CMK (cell line): ENCODE results near the gene DDX1.

Experiments used
- DNase-seq: peaks from one replicate; pipeline ENCODE4 v3.0.0-alpha.2; 2010; ENCODE audit warnings: low read depth

Gene DDX1

DNA sequence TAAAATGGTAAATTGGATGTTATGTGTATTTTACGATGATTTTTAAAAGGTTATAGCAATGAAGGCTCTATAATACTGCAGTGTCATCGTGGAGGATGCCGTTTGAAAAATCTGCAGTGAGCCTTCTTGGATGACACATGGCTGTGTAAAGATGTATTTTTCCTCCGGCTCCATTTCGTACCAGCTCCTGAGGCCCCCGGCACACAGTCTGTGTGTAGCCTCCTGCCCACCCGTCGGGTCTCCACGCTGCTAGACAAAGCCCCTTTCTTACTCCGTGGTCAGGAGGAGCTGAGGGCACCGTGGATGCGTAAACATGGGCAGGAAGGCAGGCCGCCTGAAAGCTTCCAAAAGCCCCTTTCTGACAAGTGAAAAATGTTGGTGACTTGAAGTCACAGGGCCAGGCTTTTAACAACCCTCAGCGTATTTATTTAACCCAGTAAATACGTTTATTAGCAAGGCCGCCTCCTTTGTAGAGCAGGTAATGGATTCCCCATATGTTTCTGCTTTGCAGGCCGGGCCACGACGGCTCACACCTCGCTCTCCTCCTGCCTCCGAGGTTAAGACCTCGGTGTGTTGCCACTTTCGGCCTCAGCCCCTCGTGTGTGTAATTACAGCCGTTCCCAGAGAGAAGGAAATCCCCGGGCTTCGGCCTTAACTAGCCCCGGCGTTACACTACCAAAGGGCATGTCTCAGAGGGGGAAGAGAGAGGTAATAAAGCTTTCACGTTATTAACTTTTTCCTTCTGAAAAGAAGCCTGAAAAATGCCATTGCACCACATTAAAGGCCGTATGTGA, 72.8 kb downstream of the DDX1 start:
- DNase-seq = no peak

DNA sequence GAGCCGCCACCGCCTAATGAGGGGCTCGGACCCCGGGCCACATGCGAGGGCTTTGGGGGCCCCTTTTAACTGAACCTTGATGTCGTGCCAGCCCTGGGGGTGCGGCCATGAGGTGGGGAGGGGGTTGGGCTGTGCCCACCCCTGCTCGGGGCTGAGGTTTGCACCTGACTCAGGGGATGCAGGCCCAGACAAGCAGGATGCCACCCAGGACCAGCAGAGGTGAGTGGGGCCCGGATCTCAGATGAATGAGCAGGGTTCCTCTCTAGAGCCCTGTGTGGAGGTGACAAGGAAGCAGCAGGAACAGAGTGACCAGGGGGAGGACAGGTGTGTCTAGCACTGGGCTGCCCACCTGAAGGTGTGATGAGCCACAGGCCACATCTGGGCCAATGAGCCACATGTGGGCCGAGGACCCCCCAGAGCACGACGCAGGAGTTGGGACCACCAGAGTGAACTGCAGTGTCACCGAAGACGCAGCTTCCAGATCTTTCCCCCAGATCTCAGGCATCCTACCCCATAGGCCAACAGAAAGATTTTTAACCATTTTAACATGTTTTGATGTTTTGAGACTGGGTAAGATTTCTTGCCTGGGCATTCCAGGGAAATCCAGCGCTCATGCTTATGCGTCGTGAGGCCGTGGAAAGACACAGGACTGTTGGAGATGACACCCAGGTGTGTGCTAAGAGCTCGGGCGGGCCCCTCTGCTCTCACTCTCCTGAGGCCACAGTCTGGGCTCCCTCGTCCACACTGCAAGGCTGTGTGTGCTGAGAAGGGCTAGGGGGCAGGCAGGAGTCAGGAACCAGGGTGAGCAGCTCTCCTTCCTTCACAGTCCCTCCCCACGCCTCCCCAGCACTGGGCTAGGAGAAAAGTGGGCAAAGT, 73.6 kb downstream of the DDX1 start:
- no peak for DNase-seq

DNA sequence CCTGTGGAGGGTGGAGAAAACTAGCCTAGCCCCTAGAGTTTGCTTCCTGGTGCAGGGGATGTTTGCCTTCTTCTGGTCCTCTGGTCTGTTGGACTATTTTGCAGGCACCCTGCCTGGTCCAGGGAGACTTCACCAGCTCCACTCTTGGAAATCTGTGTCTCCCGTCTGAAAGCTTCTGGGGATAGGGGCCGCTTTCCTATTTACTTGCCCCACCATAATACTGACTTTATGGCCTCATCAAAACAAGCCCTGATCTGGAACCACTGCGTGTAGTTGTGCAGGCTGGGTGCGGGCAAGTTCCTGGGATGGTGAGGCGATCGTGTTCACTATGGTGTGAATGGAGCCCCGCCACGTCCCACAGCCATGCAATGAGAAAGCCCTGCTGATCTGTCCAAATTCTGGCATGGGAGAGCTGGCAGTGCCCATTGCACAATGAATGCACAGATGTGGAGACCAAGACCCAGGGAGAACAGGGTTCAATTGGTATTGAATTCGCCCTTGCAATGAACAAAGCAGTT, 74.3 kb downstream of the DDX1 start:
- no peak for DNase-seq

DNA sequence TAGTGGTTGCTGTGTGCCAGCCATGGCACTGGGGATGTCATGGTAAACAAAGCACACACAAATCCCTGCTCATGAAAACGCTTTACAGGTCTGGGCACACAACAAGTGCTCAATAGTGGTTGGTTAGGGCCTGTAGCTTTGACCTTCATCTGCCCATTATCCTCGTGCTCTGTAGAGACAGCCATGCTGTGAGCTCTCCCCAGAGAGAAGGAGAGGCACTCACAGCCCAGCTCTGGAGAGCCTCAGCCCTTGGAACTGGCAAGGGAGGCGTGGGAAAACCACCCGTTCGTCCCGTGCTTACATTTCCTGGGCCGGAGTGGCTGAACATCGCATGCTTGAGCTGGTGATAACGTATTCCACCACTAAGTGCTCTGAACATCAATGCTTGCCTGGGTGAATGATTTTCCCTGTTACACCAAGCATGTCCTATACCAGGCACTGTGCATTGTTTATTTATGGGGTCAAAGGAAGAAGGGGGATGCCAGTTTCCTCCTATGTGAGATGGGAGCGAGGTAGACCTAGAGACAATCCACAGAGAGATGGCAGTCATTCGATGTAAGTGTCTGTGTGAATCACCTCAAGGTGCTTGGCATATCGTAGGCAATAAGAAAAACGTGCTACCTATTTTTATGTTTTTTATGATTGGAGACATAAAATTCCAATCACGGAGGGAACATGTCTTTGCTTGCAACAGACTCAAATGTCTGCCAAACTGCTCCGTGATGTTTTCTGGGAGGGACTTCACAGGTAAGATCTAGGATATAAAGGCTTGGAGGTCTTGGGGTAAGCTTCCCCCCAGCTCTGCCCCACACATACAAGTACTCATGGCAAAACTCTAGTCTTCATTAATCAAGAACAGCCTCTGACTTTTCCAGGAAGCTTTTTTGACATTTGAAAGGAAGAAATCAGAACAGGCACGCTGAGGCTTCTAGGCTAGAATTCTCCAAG, 75.5 kb downstream of the DDX1 start:
- DNase-seq = no peak

DNA sequence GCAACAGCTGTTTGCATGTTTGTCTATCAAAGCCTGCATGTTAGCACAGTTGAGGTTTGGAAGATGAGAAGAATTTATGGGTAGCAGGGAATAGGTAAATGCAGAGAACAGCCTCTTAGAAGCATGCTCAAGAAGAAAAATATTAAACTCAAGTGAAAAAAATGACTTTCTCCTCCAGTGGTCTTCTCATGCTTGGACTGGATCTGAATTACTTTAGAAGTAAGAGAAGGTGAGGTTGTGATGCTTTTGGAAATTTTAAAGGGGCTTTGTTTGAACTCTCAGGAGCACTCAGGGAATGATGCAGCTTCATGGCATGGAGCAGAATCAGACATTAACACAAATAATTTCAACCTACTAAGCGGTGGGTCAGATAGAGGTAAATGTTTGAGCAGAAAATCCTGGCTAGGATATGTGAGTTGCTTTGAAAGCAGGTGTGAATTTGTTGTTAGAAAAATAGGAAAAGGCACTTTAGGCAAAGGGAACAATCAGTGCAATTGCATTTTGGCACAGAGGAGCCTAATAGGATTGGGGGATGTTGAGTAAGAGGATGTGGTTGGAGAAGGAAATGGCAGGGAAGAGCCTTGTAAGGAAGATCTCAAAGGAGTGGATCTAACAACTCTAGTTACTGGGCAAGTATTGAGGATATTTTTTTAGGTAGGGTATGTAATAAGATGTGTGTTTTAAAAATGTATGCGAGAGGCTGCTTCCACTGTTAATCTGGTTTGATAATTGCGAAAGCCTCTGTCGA, 76.3 kb downstream of the DDX1 start:
- DNase-seq = no peak

DNA sequence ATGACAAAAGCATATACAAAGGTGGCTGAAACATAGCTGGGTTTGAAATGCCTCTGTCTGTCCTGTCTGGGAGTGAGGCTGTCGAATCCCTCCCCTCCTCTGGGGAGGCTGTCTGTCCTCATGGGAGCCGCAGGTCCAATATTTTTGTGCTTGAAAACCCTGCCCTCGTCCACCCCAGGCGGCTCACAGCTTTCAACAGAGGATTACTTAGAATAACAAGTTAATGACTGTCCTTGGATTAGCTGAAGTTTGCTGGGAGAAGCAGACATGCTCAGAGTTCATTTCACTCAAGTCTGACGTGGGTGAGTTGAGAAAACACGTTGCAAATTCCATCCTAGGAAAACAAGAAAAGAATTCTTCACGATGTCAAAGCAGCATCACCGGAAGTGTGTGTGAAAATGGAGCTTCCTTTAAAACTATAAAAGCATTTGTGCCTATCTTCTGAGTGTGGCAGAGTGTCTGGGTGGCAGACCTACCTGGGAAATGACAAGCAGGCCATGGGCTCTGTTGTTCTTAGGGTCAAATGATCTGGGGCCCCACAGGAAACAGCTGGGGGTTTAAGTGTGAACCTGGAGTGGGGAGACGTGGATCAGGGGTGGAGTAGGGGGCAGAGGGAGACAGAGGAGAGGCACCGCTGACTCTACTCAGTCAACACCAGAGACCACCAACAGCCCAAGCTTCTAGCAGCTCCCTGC, 77.1 kb downstream of the DDX1 start:
- no peak for DNase-seq

DNA sequence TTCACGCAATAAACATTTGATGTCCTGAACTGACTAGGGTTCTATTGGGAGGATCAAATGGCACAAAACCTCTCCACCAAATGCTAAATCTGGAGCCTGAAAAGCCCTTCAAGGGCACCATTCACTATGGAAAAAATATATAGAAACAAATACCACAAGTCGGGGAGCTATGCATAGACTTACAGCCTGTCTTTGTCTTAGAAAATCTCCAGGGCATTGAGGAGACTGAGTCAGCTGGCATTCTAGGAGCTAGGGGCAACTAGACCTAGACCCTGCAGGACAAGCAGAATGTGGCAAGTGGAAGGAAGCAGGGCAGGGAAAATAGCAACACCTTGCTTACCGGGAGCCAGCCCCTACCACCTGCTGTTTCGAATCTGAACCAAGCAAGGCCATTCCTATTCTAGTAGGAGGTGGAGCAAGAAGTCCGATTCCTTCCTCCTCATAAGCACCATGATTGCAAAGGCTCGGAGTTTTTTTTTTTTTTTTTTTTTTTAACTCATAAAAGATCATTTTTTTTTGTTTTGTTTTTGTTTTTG, 77.8 kb downstream of the DDX1 start:
- DNase-seq = no peak

DNA sequence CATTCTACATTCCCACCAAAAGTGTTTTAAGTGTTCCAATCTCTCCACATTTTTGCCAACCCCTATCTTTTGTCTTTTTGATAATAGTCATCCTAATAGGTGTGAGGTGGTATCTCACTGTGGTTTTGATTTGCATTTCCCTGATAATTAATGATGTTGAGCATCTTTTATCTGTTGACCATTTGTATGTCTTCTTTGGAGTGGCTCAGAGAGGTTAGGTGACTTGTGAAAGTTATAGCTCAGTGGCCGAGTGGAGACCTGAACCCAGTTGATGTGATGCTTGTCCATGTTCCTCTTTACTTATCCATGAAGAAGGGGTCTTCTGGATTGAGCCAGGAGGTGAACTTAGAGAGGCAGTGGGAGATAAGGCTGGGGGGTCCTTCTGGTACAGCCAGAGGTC, 78.8 kb downstream of the DDX1 start:
- no peak for DNase-seq

DNA sequence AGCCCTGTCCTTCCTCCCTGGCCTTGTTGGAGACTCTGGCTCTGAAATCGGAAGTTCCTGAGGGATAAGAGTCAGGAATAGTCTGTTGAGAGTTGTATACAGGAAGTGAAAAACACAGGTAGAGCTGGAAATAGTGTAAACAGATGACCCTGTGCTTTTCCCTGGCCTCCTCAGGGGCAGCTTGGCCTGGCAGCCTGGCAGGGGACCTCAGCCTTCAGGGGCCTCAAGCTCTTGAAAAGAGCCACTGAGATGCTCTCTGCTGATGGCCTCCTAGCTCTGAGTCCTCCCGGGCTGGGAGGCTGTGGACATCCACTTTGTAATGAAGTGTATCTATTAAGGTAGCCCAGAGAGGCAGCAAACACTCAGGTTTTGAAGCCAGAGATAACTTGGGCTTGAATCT, 79.3 kb downstream of the DDX1 start:
- no peak for DNase-seq

DNA sequence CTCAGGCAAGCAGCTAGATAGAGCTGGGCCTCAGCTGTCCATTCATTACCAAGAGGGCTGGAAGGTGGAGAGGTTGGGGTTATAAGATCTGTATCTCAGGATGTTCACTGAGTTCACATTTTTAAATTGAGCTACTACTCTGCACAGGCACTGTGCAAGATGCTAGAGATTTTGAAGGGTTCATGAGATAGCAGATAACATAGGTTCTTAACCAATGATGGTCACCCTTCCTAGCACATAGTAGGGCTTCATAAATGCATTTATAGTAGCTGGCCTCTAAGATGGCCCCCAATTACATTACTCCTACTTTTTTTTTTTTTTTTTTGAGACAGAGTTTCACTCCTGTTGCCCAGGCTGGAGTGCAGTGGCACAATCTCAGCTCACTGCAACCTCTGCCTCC, 79.7 kb downstream of the DDX1 start:
- DNase-seq = no peak

DNA sequence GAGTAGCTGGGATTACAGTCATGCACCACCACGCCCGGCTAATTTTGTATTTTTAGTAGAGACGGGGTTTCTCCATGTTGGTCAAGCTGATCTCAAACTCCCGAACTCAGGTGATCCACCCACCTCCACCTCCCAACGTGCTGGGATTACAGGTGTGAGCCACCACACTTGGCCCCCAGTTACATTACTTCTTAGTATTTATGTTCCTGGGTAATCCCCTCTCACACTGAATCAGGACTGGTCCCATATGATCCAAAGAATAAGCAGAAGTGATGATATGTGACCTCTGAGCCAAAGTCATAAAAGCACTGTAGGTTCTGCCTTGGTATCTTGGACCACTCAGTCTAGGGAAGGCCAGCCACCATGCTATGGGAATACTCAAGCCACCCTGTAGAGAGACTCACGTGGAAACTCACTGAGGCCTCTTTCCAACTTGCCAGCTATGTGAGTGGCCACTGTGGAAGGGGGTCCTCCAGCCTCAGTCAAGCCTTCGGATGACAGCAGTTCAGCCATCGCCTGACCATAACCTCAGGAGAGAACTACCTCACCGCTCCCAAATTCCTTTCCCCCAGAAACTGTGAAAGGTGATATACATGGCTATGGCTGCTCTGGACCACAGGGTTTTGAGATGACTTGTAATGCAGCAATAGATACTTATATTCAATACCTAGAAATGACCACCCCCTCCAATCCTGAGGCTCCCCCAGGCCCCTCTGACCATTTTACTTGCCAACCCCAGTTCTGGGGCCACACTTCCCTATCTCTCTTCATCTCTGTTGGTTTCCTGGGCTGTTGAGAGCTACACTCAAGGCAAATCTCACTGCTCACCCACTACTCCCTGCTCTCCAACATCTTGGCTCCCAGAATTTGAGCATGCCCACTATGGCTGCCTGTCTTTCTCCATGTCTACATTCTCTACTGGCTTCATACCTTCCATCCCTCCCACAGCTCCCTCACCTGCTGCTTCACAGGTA, 80.5 kb downstream of the DDX1 start:
- DNase-seq = no peak

DNA sequence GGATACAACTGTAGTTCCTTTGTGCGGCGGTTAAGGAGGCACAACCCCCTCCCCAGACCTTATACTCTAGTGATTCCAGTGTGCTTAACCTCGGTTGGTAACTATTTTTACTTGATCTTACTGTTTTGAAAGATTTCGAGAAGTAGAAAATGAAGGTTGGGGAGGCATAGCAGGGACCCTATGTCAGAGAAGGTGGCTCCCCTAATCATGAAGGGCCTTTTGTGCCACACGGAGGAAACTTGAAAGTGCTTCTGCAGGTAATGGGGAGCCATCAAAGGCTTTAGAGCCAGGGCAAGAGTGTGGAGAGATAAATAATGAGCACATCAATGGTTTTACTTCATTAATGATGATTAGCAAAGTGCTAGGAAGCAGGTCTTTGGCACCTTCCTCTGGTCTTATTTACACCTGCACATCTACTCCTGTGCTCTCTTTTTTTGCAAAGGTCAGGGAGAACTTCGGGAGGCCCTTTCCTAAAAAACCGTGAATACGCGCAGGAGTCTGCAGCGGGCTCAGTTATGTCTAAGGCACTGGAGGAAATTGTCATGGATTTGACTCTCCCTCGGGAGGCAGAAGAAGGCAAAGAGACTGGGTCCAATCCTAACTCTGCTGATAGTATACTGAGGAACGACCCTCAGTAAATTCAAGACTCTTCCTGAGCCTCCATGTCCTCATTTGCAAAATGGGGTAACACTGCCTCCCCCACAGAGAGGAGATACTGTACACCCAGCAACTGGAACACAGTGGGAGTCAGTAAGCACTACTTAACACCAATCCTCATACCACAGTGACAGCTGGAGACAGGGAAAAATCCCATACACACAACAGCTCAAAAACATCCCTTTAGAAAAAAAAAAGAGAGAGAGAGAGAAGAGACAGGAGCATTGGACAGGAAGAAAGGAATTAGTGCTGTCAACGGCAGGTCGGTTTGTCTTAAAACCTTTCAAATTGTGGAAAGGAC, 81.6 kb downstream of the DDX1 start:
- no peak for DNase-seq

DNA sequence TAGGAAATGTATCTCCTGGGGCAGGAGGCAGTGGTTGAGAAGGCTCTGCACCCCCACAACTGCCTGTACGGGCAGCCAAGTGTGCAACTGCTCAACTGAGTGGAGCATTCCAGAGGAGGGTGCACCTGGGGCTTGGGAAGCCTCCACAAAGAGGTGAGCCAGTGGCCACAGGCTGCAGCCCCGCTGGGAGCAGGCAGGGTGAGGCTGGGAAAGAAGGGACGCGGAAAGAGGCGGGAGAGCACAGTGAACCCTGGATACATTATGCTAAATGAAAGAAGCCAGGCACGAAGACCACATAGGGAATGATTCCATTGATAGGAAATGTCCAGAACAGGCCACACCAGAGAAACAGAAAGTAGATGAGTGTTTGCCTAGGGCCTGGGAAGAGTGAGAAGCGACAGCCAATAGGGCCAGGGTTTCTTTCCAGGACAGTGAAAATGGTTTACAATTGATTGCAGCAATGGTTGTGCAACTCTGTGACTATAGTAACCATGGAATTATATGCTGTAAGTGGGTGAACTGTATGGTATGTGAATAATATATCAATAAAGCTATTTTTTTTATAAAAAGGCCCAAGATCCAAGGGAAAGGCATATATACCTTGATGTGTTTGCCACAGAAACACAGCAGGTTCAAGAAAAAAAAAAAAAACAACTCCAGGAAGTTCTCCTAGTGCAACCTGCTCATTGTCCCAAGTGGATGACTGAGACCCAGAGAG, 82.4 kb downstream of the DDX1 start:
- DNase-seq = no peak

DNA sequence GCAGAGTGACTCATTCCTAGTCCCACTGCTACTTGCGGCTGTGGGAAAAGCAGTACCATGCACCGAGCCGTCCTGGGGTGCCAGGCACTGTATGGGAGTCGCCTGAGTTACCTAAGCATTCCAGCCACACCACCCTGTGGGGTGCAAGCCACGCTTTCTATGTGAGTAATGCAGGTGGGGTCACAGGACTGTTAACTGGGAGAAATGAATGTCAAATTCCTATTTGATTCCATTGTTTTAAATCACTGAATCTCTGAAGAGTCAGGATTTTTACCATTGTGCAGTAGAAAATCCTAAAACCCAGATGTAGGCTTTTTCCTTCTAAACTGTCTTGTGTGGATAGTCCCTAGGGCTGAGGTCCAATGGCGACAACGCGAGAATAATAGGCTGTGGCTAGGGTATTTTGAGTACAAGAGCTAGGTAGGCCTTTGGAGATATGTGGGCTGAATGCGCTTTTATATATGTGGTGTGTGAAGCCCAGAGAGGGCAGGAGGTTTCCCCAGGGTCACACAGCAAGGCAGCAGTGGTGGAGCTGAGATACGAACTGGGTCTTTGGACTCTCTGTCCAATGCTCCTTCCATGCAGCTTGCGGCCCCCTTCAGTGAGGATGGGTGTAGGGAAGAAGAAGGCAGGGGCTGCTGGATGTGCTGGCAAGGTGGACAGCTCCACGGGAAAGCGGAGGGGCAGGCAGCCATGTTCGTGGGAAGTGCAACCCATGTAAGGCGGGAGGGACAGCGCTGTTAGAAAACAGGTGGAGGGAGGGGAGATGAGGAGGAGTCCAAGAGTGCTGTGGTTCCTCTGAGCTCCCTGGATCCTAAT, 83.2 kb downstream of the DDX1 start:
- DNase-seq = no peak

DNA sequence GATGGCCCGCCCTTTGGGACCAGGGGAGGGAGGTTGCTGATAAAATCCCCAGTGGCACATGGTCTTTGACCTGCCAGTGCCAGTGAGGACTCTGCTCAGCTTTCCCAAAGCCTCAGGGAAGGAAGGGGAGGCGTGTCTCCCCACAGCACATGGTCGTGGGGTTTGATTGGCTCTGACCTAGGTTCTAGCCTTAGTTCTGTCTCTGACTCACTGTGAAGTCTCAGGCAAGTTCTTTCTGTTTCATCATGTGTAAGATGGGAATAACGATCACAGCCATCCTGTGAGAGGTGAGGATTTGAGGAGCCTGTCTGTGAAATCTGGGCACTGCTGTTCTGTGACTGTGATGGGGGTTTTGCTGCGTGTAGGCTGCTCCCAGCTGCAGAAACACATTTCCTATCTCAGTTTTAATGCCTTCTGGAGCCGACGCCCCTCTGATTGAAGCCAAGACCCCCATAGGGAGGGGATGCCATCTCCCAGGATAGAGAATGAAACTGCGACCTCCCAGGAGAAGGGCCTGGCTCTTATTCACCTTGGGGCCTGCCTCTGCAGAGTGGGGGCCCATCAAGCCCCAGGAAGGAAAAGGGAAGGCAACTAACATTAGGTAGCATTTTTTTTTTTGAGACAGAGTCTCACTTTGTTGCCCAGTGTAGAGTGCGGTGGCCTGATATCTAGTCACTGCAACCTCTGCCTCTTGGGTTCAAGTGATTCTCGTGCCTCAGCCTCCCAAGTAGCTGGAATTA, 84.0 kb downstream of the DDX1 start:
- no peak for DNase-seq
